ENCODE results near the gene ATL1.

Gene ATL1

GRCh38 chr14:50559990-50560930 lies at the start of gene ATL1:
Gene ATL1, plus strand, starts transcription at chr14:50560145. Its CDS starts 121 bp downstream, at chr14:50560266.
- DNase-seq, result peak; percentile 70

GRCh38 chr14:50510157-50510556 lies 49.8 kb upstream of the ATL1 start:
- DNase-seq, result no peak

- no peak for DNase-seq
Measured at GRCh38 chr14:50512463-50512862, 47.5 kb upstream of the ATL1 start.

- DNase-seq, result no peak
Measured at GRCh38 chr14:50516091-50516490, 43.9 kb upstream of the ATL1 start.

GRCh38 chr14:50520947-50521815 lies 38.8 kb upstream of the ATL1 start:
- DNase-seq, result peak; percentile 85

- DNase-seq, result no peak
Measured at GRCh38 chr14:50521912-50522341, 38.0 kb upstream of the ATL1 start.

- DNase-seq, result no peak
Measured at GRCh38 chr14:50523271-50524041, 36.5 kb upstream of the ATL1 start.

GRCh38 chr14:50524060-50524459 lies 35.9 kb upstream of the ATL1 start:
- no peak for DNase-seq

GRCh38 chr14:50524731-50525515 lies 35.0 kb upstream of the ATL1 start:
- no peak for DNase-seq

- no peak for DNase-seq
Measured at GRCh38 chr14:50528000-50528399, 31.9 kb upstream of the ATL1 start.

- DNase-seq, result no peak
Measured at GRCh38 chr14:50529288-50530179, 30.4 kb upstream of the ATL1 start.

- DNase-seq, result no peak
Measured at GRCh38 chr14:50530358-50530757, 29.6 kb upstream of the ATL1 start.

GRCh38 chr14:50530794-50531365 lies 29.1 kb upstream of the ATL1 start:
- no peak for DNase-seq

- peak; percentile 76 for DNase-seq
Measured at GRCh38 chr14:50531595-50532501, 28.1 kb upstream of the ATL1 start.

GRCh38 chr14:50532502-50533240 lies 27.3 kb upstream of the ATL1 start, which contains the start of gene MAP4K5:
Gene MAP4K5, minus strand, starts transcription at chr14:50532569. Its CDS starts 520 bp downstream, at chr14:50532049.
- DNase-seq, result peak; percentile 96

- DNase-seq, result no peak
Measured at GRCh38 chr14:50533241-50533705, 26.7 kb upstream of the ATL1 start.

GRCh38 chr14:50533806-50534205 lies 26.1 kb upstream of the ATL1 start:
- DNase-seq, result no peak

GRCh38 chr14:50534416-50534815 lies 25.5 kb upstream of the ATL1 start:
- no peak for DNase-seq
